ENCODE data around the gene RABGAP1L. TPM values are rescaled to one million over a fixed set of nuclear protein-coding genes. Genes with fewer than 3 reads are reported as not detected.

Gene RABGAP1L
- total and polyA plus RNA-seq, 2 of the 8 experiments (the other 6 are each of a cell fraction or from before 2014, with no cell fraction given): 33.3 to 156 TPM

GRCh38 chr1:174569240-174569639, 409.9 kb downstream of the RABGAP1L start:
- no peak overlapping the region for H2AK5ac ChIP-seq (ENCODE audit: low read depth, low read length)
- H2BK15ac ChIP-seq (ENCODE audit: low read length): no peak overlapping the region
- no peak overlapping the region for H3K18ac ChIP-seq (ENCODE audit: extremely low read depth, low read length)
- H2BK5ac ChIP-seq (ENCODE audit: low read depth, low read length): no peak overlapping the region
- peaks cover 0 to 4% (median 2%) of the 10 kb centered on the region in 4 experiments; a peak in 2 of 7 replicates for H3K4me1 ChIP-seq (replicated peaks in 1 of 4; ENCODE audit: control insufficient read depth in 3 of 4, insufficient read depth in 4 of 4, low read length in 3 of 4)
- no peaks in the 10 kb centered on the region for H3K23me2 ChIP-seq (ENCODE audit: low read depth, low read length)
- no peak for DNase-seq (ENCODE audit: low read depth in 1 of 2, low spot score in 2 of 2)
- H3K79me1 ChIP-seq (ENCODE audit: low read depth, low read length): no peaks in the 10 kb centered on the region
- H3K23ac ChIP-seq (ENCODE audit: insufficient read length): no peak overlapping the region
- H4K91ac ChIP-seq (replicated peaks; ENCODE audit: insufficient read length, low read length): no peak overlapping the region
- ChIA-PET POLR2A (ENCODE audit: partially characterized antibody) (no interaction called here), CTCF (ENCODE audit: partially characterized antibody) (interaction anchor here (1.0 kb wide), 1 partner anchor 12 kb away, joined by 3 read pairs; no protein-coding TSS in a partner anchor)
- H3K27me3 ChIP-seq (replicated peaks in 1 of 4; ENCODE audit: control insufficient read depth in 3 of 4, extremely low read depth in 1 of 4, insufficient read depth in 3 of 4, low read length in 3 of 4): no peaks in the 10 kb centered on the region
- FAIRE-seq: no peak
- H4K8ac ChIP-seq (ENCODE audit: extremely low read depth, insufficient read depth, low read length): no peak overlapping the region
- H3K4me3 ChIP-seq (ENCODE audit: extremely low read depth in 1 of 4, insufficient read depth in 2 of 4, low read depth in 3 of 4, low read length in 4 of 4): no peak overlapping the region
- H4K20me1 ChIP-seq (replicated peaks in 1 of 2; ENCODE audit: control insufficient read depth in 1 of 2, insufficient read depth in 2 of 2, low read length in 2 of 2): no peaks in the 10 kb centered on the region
- TF ChIP-seq CTBP2 (IDR thresholded peaks at IDR 0.05; ENCODE audit: borderline replicate concordance, insufficient read depth, insufficient read length, low read length): no peak
- H3K27ac ChIP-seq (ENCODE audit: low read depth, low read length): no peak overlapping the region
- no peak overlapping the region for H2BK120ac ChIP-seq (replicated peaks; ENCODE audit: low read depth, low read length)
- H3K36me3 ChIP-seq (ENCODE audit: control insufficient read depth in 2 of 4, insufficient read depth in 4 of 4, low read length in 3 of 4): no peaks in the 10 kb centered on the region
- no peak overlapping the region for H2BK12ac ChIP-seq (ENCODE audit: low read depth, low read length)
- no peak overlapping the region for H3K14ac ChIP-seq (ENCODE audit: insufficient read length)
- H3K9me3 ChIP-seq (ENCODE audit: insufficient read depth in 2 of 2, low read depth in 1 of 2, low read length in 1 of 2): no peaks in the 10 kb centered on the region
- H3K9ac ChIP-seq (replicated peaks in 1 of 4; ENCODE audit: extremely low read depth in 1 of 4, low read depth in 3 of 4, low read length in 3 of 4): no peak overlapping the region
- 66% methylated on average over 3 of the region's 3 CpGs; no CpG with 5 or more reads in 1 of the 2 experiments for WGBS, 2 experiments (ENCODE audit: extremely low coverage in 1 of 2, insufficient coverage in 1 of 2, insufficient read length in 1 of 2, insufficient replicate concordance in 2 of 2, low coverage in 1 of 2, low lambda C conversion rate in 2 of 2, missing lambda C conversion rate in 1 of 2)
- H3K4me2 ChIP-seq (ENCODE audit: insufficient read depth in 1 of 2, low read depth in 2 of 2, low read length in 2 of 2): 0 out of 4 replicates have a peak overlapping the region, but pooled peaks of 1 of the 2 experiments have one; percentile 1
- no peak overlapping the region for H3K56ac ChIP-seq (replicated peaks; ENCODE audit: insufficient read length, low read depth, low read length)
- H3K79me2 ChIP-seq (ENCODE audit: control insufficient read depth in 1 of 2, insufficient read depth in 2 of 2, low read length in 2 of 2): no peaks in the 10 kb centered on the region
- H4K5ac ChIP-seq (ENCODE audit: insufficient read length, low read depth, low read length): no peak overlapping the region
- H3K4ac ChIP-seq (replicated peaks; ENCODE audit: insufficient read length, low read depth, low read length): no peak overlapping the region
- H2BK20ac ChIP-seq (ENCODE audit: low read length): no peak overlapping the region
- H2AFZ ChIP-seq (ENCODE audit: low read length): no peak overlapping the region

All from H1 (cell line).